ENCODE results near the gene NAPEPLD.

- no peak for TF ChIP-seq CTCF (tag by site-specific recombination; IDR thresholded peaks at IDR 0.05)
- no peak for TF ChIP-seq ZNF335 (tag by site-specific recombination; conservative IDR thresholded peaks at IDR 0.05)
- no peak for TF ChIP-seq REST (tag by site-specific recombination; IDR thresholded peaks at IDR 0.05)
- no peak for TF ChIP-seq ZNF513 (tag by site-specific recombination; IDR thresholded peaks at IDR 0.05)
- TF ChIP-seq KLF9 (tag by site-specific recombination; IDR thresholded peaks at IDR 0.05; ENCODE audit: low read depth), result no peak
- TF ChIP-seq ZNF112 (tag by site-specific recombination; IDR thresholded peaks at IDR 0.05), result no peak
- no peak for TF ChIP-seq ZNF23 (tag by site-specific recombination; IDR thresholded peaks at IDR 0.05; ENCODE audit: borderline replicate concordance)
Observed at GRCh38 chr7:103093429-103093828, 55.5 kb downstream of the NAPEPLD start.

Data from HEK293 (cell line).